Mucosa of descending colon (tissue), 3 donors: ENCODE measurements around the gene RICTOR. TPM values are rescaled to one million over a fixed set of nuclear protein-coding genes. Genes with fewer than 3 reads are reported as not detected.
"Not testable (repeated sequence)": the region's sequence is repeated elsewhere in the genome, so short reads cannot be mapped to it uniquely, and the experiment has no call there.

ENCODE experiments used
- ATAC-seq: fragments of 200-7000 bp; cut with Tn5 transposase; one replicate; pipeline ENCODE4 v1.9.1; 2020; ENCODE audit warnings: mild to moderate bottlenecking, moderate library complexity
- DNase-seq, 3 donors: peaks; one replicate each; pipeline ENCODE4 v3.0.0-alpha.2; 2020
- H3K36me3 ChIP-seq: fragments of 200-600 bp; one replicate; pipeline ENCODE4 v1.8.0; 2021; ENCODE audit warnings: low read depth, mild to moderate bottlenecking
- H3K4me1 ChIP-seq: fragments of 200-600 bp; one replicate; pipeline ENCODE4 v1.8.0; 2021; ENCODE audit warnings: low read depth, mild to moderate bottlenecking
- H3K4me3 ChIP-seq: fragments of 200-600 bp; one replicate; pipeline ENCODE4 v1.8.0; 2021; ENCODE audit warnings: mild to moderate bottlenecking
- H3K9me3 ChIP-seq: fragments of 200-600 bp; one replicate; pipeline ENCODE4 v1.8.0; 2021; ENCODE audit warnings: mild to moderate bottlenecking
- intact Hi-C, 2 donors: fragments of 100-400 bp; cut with DNase I in 1 of 2; cut with micrococcal nuclease in 1 of 2; formaldehyde crosslinking; loops; one replicate each; pipeline versions ENCODE4 v1.11.0 to v1.11.1; 2022; cut with DNase I, micrococcal nuclease
- total RNA-seq, 3 donors: library from RNA; stranded (reverse); fragmentation: NEBNext Ultra II Directional in 2 of 3; extraction: Animal tissue kit (Norgen Biotek cat#: 25700) in 2 of 3; gene quantifications; one replicate each; pipeline versions ENCODE4 v1.2.1 to v1.2.4, GENCODE V29; 2021 to 2023
- TF ChIP-seq, protein P1 (sequence below): fragments of 200-600 bp; IDR thresholded peaks from one replicate; pipeline ENCODE4 v1.8.0; 2022; ENCODE audit warnings: antibody characterized with exemption, mild to moderate bottlenecking
- donor health status: DM: no; HTN: no; CAD: no; lungs with moderate emphysema.
- donor health status: DM: no; HTN: no; CAD: no.
- donor health status: DM: no; HTN: yes; CAD: no.

RICTOR gene
- total RNA-seq, 3 donors from 2014 or later = 24.3 to 41.9 (median 36.5) TPM

- H3K36me3 ChIP-seq = no peaks in the 10 kb centered on the region
- H3K4me1 ChIP-seq = peaks cover 7% of the 10 kb centered on the region
- DNase-seq = no peak
- no peak overlapping the region for H3K4me3 ChIP-seq
- no peak for ATAC-seq
- intact Hi-C loops = no loop called here
- TF ChIP-seq, protein P1, sequence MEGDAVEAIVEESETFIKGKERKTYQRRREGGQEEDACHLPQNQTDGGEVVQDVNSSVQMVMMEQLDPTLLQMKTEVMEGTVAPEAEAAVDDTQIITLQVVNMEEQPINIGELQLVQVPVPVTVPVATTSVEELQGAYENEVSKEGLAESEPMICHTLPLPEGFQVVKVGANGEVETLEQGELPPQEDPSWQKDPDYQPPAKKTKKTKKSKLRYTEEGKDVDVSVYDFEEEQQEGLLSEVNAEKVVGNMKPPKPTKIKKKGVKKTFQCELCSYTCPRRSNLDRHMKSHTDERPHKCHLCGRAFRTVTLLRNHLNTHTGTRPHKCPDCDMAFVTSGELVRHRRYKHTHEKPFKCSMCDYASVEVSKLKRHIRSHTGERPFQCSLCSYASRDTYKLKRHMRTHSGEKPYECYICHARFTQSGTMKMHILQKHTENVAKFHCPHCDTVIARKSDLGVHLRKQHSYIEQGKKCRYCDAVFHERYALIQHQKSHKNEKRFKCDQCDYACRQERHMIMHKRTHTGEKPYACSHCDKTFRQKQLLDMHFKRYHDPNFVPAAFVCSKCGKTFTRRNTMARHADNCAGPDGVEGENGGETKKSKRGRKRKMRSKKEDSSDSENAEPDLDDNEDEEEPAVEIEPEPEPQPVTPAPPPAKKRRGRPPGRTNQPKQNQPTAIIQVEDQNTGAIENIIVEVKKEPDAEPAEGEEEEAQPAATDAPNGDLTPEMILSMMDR = no peak
- peaks cover 7% of the 10 kb centered on the region for H3K9me3 ChIP-seq
These were observed 57.5 kb downstream of the RICTOR start for GRCh38 chr5:39016587-39017275.

DNA sequence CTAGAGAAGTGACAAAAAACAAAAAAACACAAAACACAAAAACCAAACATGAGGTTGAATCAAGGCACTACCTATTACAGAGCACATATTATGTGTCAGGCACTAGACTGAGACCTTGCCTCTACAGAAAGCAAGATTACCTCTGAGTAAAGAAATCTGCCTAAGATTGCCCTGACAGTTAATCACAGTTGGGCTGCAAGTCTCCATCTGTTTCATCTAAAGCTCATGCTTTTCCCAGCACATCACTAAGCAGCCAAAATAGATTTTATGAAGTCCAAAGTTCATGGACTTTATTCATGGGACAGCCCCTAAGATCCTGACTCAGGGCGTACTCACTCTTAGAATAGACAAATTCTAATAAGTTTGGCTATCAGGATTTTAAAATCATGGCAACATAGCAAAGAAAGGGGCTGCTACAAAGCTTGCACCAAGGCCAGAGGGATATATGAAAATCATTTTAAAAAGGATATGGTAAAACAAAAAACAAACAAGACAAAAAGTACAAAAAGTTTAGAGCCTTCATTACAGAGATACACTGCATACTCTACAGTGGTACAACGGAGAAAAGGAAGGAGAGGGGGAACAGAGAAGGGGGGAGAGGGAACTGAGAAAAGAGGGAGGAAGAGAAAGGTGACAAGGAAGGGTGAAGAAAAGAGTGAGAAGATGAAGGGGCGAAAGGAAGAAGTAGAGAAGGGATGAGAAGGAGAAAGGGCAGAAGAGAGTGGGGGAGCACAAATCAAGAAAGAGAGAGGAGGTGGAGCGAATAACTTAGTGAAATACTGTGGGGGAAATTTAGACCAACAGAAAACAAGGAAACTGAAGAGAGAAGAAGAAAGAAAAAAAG is 58.2 kb downstream of the RICTOR start:
- DNase-seq = no peak
- Histone ChIP-seq H3K9me3 (peaks cover 11% of the 10 kb centered on the region), H3K36me3 (no peaks in the 10 kb centered on the region), H3K4me3 (no peak overlapping the region), H3K4me1 (peaks cover 7% of the 10 kb centered on the region)
- TF ChIP-seq, protein P1 = no peak
- ATAC-seq = peak; percentile 83
- intact Hi-C loops = no loop called here

DNA sequence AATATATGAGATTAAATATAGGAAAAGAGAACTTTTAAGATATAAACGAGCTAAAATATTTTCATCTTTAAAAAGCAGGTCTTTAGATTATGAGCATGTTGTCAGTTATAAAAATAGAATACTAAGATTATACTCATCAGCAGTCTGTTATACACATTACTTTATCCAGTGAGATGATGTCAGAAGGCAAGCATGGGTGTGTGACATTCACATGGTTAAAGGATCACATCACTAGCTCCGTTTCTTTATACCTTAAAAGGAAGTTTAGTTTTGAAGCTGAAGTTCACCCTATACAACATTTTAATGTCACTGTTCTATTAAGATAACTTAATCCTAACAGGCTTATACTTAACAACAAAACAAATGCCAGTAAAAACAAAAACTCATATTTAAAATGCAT is 59.6 kb downstream of the RICTOR start:
- Histone ChIP-seq H3K9me3 (peaks cover 14% of the 10 kb centered on the region), H3K4me1 (peaks cover 7% of the 10 kb centered on the region), H3K4me3 (no peak overlapping the region), H3K36me3 (no peaks in the 10 kb centered on the region)
- ATAC-seq (no peak), DNase-seq (no peak)
- intact Hi-C loops = no loop called here
- TF ChIP-seq, protein P1 = no peak

DNA sequence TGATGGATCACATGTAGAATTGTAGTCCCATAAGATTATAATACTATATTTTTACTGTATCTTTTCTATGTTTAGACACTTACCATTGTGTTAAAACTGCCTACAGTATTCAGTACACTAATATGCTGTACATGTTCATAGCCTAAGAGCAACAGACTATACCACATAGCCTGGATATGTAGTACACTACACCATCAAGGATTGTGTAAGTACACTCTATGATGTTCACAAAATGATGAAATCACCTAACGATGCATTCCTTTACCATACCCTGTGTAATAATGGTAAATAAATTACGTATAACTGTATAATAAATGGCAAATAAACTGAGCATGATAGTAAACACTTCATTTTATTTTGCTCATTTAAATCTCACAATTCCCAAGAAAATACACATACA is 60.3 kb downstream of the RICTOR start:
- TF ChIP-seq, protein P1 = no peak
- no peak overlapping the region for H3K4me3 ChIP-seq
- peaks cover 14% of the 10 kb centered on the region for H3K9me3 ChIP-seq
- no peaks in the 10 kb centered on the region for H3K36me3 ChIP-seq
- H3K4me1 ChIP-seq = peaks cover 7% of the 10 kb centered on the region
- intact Hi-C loops = no loop called here
- ATAC-seq = no peak
- no peak for DNase-seq

- H3K9me3 ChIP-seq = peaks cover 14% of the 10 kb centered on the region
- H3K4me3 ChIP-seq, ATAC-seq, DNase-seq, intact Hi-C loops, H3K36me3 ChIP-seq, H3K4me1 ChIP-seq: not testable (repeated sequence)
These were observed 63.2 kb downstream of the RICTOR start for GRCh38 chr5:39010958-39011357.

GRCh38 chr5:39009981-39010380 is 64.2 kb downstream of the RICTOR start:
- H3K4me3 ChIP-seq = no peak overlapping the region
- no peaks in the 10 kb centered on the region for H3K4me1 ChIP-seq
- ATAC-seq = no peak
- no peaks in the 10 kb centered on the region for H3K36me3 ChIP-seq
- H3K9me3 ChIP-seq = peaks cover 14% of the 10 kb centered on the region
- TF ChIP-seq, protein P1 = no peak
- no peak for DNase-seq
- intact Hi-C loops = loop anchor here in 1 of 2 donors (10.0 kb wide), 1 partner anchor 75 kb away; no protein-coding TSS in a partner anchor
